Esophagus squamous epithelium (tissue), 5 donors: ENCODE data around the gene PRRC2B. TPM values are rescaled to one million over a fixed set of nuclear protein-coding genes. Genes with fewer than 3 reads are reported as not detected.
A peak's percentile ranks its signal among the peaks of the same experiment; 100 is the strongest.

Experiments used
- DNase-seq: peaks from one replicate; lab custom pipeline; 2025; lab: John Stamatoyannopoulos, UW
- H3K27ac ChIP-seq, 4 donors: fragments of 200-600 bp; sonication (generic); one replicate each; pipeline ENCODE4 v1.5.1; 2016 to 2019; ENCODE audit warnings: mild to moderate bottlenecking in 1 of 4
- H3K27me3 ChIP-seq, 4 donors: fragments of 200-600 bp; sonication (generic); 1 replicate in 3 of 4; 2 replicates in 1 of 4; pipeline versions ENCODE4 v1.5.1 to v1.6.0; 2017 to 2021; ENCODE audit warnings: antibody characterized with exemption in 1 of 4
- H3K36me3 ChIP-seq, 3 donors: fragments of 200-600 bp; sonication (generic); one replicate each; pipeline ENCODE4 v1.5.1; 2016 to 2019
- H3K4me1 ChIP-seq, 3 donors: fragments of 200-600 bp; sonication (generic); one replicate each; pipeline ENCODE4 v1.5.1; 2017 to 2019
- H3K4me3 ChIP-seq, 4 donors: fragments of 200-600 bp; sonication (generic); 1 replicate in 3 of 4; 2 replicates in 1 of 4; pipeline ENCODE4 v1.5.1; 2016 to 2019; ENCODE audit warnings: mild to moderate bottlenecking in 2 of 4, moderate library complexity in 1 of 4
- H3K9me3 ChIP-seq, 3 donors: fragments of 200-600 bp; sonication (generic); one replicate each; pipeline ENCODE4 v1.5.1; 2016 to 2019
- POLR2A ChIP-seq, 4 donors: fragments of 450-650 bp; IDR thresholded peaks; one replicate each; pipeline ENCODE4 v1.6.1; 2017; ENCODE audit warnings: antibody characterized with exemption in 4 of 4, mild to moderate bottlenecking in 4 of 4, moderate library complexity in 3 of 4
- WGBS, 2 donors: methylation state at CpG; one replicate each; pipeline ENCODE4 v1.1.5; 2018; 5-methylcytosine and 5-hydroxymethylcytosine counted together
- intact Hi-C: fragments of 100-400 bp; cut with DNase I; formaldehyde crosslinking; loops from one replicate; pipeline ENCODE4 v1.15.0; 2022
- total RNA-seq, 4 donors: library from RNA; depleted of rRNA; stranded (reverse); fragments of >200 nt; gene quantifications; one replicate each; pipeline ENCODE4 v1.1.0, GENCODE V29; 2016
- TF ChIP-seq, protein P1 (sequence below), 6 experiments: fragments of 450-650 bp in 4 of 6; fragments of 200-600 bp in 2 of 6; sonication (generic) in 2 of 6; IDR thresholded peaks; one replicate each; pipeline ENCODE4 v1.5.1; 2016 to 2019; ENCODE audit warnings: antibody characterized with exemption in 6 of 6, mild to moderate bottlenecking in 4 of 6, moderate library complexity in 4 of 6
- donor health status: DM: yes; HTN: yes; CAD: no.

The PRRC2B gene
- total RNA-seq, 4 donors from 2014 or later, result 46.6 to 73.8 (median 62.9) TPM

DNA sequence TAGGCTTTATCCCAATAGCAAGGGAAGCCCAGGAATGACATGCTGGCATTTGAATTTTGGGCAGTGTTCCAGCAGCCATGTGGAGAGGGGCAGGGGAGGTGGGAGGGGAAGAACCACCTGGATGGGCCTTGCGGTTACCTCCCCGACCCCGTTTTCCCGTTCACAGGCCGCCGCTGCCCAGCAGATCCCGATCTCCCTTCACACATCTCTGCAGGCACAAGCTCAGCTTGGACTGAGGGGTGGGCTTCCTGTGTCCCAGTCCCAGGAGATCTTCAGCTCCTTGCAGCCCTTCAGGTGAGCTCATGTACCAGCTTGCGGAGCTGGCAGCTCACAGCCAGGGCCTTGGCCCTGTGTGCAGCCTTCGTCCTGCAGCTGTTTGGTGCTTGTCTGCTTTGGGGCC is 93.1 kb downstream of the PRRC2B start:
- no peak for DNase-seq
- peaks cover 0 to 29% (median 12%) of the 10 kb centered on the region in 3 donors for H3K4me1 ChIP-seq
- intact Hi-C loops, result loop anchor here (10.0 kb wide), 1 partner anchor 112 kb away; no protein-coding TSS in a partner anchor
- no peaks in the 10 kb centered on the region for H3K27me3 ChIP-seq
- H3K9me3 ChIP-seq, result no peaks in the 10 kb centered on the region
- H3K36me3 ChIP-seq, result peaks cover 82 to 100% (median 90%) of the 10 kb centered on the region in 3 donors
- peak overlapping the region in 1 of 4 donors; percentile 12 for H3K27ac ChIP-seq
- WGBS, 2 donors, result 74% methylated on average over 9 of the region's 9 CpGs; no CpG with 5 or more reads in 1 of the 2 donors
- TF ChIP-seq POLR2A (IDR thresholded peaks at IDR 0.05), result no peak
- TF ChIP-seq, protein P1, sequence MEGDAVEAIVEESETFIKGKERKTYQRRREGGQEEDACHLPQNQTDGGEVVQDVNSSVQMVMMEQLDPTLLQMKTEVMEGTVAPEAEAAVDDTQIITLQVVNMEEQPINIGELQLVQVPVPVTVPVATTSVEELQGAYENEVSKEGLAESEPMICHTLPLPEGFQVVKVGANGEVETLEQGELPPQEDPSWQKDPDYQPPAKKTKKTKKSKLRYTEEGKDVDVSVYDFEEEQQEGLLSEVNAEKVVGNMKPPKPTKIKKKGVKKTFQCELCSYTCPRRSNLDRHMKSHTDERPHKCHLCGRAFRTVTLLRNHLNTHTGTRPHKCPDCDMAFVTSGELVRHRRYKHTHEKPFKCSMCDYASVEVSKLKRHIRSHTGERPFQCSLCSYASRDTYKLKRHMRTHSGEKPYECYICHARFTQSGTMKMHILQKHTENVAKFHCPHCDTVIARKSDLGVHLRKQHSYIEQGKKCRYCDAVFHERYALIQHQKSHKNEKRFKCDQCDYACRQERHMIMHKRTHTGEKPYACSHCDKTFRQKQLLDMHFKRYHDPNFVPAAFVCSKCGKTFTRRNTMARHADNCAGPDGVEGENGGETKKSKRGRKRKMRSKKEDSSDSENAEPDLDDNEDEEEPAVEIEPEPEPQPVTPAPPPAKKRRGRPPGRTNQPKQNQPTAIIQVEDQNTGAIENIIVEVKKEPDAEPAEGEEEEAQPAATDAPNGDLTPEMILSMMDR (IDR thresholded peaks at IDR 0.05), result no peak
- no peak overlapping the region for H3K4me3 ChIP-seq

DNA sequence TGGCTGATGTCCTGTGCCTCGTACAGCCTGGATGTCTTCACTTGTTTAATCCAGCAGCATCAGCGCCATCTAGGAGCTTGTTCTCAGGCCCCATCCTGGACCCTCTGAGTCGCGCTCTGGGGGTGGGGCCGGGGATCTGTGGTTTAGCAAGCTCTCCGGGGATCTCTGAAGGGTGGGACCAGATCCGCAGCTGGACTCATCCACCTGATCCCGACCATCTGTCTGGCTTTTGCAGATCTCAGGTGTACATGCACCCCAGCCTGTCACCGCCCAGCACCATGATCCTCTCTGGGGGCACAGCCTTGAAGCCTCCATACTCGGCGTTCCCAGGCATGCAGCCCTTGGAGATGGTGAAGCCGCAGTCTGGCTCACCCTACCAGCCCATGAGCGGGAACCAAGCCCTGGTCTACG is 93.7 kb downstream of the PRRC2B start:
- DNase-seq, result no peak
- Histone ChIP-seq H3K4me3 (no peak overlapping the region), H3K27me3 (no peaks in the 10 kb centered on the region), H3K36me3 (peaks cover 81 to 100% (median 90%) of the 10 kb centered on the region in 3 donors), H3K9me3 (no peaks in the 10 kb centered on the region), H3K4me1 (peaks cover 0 to 23% (median 12%) of the 10 kb centered on the region in 3 donors), H3K27ac (peak overlapping the region in 1 of 4 donors; percentile 12)
- TF ChIP-seq, protein P1 (IDR thresholded peaks at IDR 0.05), result no peak
- TF ChIP-seq POLR2A (IDR thresholded peaks at IDR 0.05), result no peak
- intact Hi-C loops, result loop anchor here (10.0 kb wide), 1 partner anchor 113 kb away; no protein-coding TSS in a partner anchor
- WGBS, 2 donors, result 74 to 84% methylated on average over 9 to 10 of the region's 14 CpGs

DNA sequence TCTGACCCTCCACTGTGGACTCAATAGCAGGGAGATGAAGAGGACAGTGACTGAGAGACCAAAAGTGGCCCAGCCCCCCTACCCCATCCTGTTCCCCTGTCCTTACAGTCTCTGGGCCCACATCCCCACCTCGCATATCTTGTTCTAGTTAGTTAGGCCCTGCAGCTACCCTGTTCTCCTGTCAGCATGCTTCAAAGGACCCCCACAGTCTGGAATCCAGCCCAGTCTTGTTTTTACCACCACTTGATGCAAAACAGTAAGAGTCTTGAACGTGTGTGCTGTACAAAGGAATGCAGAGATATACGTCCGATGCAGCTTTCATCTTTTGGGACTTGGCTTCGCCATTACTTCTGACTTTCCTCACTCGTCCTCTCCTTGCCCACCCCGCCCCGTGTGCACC is 96.6 kb downstream of the PRRC2B start:
- WGBS, 2 donors, result 65 to 73% methylated on average over 8 of the region's 8 CpGs

DNA sequence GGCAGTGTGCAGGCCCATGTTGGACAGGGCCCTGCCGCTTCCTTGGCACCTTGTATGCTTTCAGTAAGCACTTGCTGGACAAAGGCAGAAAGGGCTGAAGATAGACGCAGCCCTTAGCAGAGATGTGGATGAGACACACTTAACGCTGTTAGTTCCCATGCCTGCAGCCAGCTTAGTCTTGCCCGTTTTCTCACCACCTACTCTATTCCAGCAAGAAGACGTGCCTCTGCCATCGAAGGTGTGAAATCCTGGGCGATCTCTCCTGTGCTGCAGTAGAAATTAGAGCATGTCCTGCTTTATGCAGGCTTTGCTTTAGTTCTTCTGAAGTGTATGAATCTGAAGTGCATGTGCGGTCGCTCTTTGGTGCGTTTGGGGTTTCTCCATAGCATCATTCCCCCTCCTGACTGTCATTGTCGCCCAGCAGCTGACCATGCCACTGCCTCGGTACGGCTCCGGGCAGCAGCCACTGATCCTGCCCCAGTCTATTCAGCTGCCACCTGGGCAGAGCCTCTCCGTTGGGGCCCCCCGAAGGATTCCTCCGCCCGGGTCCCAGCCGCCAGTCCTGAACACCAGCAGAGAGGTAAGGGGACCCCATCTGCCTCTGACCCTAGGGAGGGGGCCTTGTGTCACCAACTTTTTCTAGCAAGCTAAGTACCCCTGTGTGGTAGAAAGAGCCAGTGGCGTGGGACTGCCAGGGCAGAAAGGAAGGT is 97.3 kb downstream of the PRRC2B start:
- no peaks in the 10 kb centered on the region for H3K27me3 ChIP-seq
- intact Hi-C loops, result no loop called here
- H3K27ac ChIP-seq, result no peak overlapping the region
- H3K36me3 ChIP-seq, result peaks cover 79 to 100% (median 91%) of the 10 kb centered on the region in 3 donors
- no peak for DNase-seq
- TF ChIP-seq, protein P1 (IDR thresholded peaks at IDR 0.05), result no peak
- no peak for TF ChIP-seq POLR2A (IDR thresholded peaks at IDR 0.05)
- no peak overlapping the region for H3K4me3 ChIP-seq
- no peaks in the 10 kb centered on the region for H3K9me3 ChIP-seq
- no peaks in the 10 kb centered on the region for H3K4me1 ChIP-seq
- 86 to 95% methylated on average over 8 to 16 of the region's 20 CpGs for WGBS, 2 donors

More for the DNA sequence above, 96.6 kb downstream of the PRRC2B start:
- intact Hi-C loops, result no loop called here
- Histone ChIP-seq H3K4me3 (no peak overlapping the region), H3K9me3 (no peaks in the 10 kb centered on the region), H3K27me3 (no peaks in the 10 kb centered on the region), H3K4me1 (no peaks in the 10 kb centered on the region), H3K36me3 (peaks cover 79 to 100% (median 91%) of the 10 kb centered on the region in 3 donors), H3K27ac (no peak overlapping the region)
- no peak for TF ChIP-seq POLR2A (IDR thresholded peaks at IDR 0.05)
- TF ChIP-seq, protein P1 (IDR thresholded peaks at IDR 0.05), result no peak
- no peak for DNase-seq

DNA sequence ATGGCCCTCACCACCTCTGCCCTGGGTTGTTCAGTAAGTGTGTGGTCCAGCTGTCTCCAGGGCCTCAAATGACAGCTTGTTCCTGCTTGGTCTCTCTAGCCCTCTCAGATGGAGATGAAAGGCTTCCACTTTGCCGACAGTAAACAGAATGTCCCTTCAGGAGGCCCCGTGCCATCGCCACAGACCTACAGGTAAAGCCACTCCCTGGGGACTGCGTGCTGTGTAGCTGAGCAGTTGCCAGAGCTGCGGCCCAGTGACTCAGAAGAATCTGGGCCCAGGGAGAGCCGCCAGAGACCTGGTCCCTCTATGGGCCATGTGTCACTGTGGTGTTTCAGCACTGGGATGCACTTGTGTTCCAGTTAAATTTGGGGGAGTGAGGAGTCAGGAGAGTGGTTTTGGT is 98.2 kb downstream of the PRRC2B start:
- DNase-seq, result no peak
- TF ChIP-seq POLR2A (IDR thresholded peaks at IDR 0.05), result no peak
- TF ChIP-seq, protein P1 (IDR thresholded peaks at IDR 0.05), result no peak
- Histone ChIP-seq H3K27ac (no peak overlapping the region), H3K27me3 (no peaks in the 10 kb centered on the region), H3K36me3 (peaks cover 84 to 100% (median 91%) of the 10 kb centered on the region in 3 donors), H3K9me3 (no peaks in the 10 kb centered on the region), H3K4me3 (no peak overlapping the region), H3K4me1 (no peaks in the 10 kb centered on the region)
- WGBS, 2 donors, result 83% methylated on average over 1 of the region's 6 CpGs; no CpG with 5 or more reads in 1 of the 2 donors
- intact Hi-C loops, result no loop called here
